GM12878 (cell line): ENCODE measurements around the gene TSBP1. TPM values are rescaled to one million over a fixed set of nuclear protein-coding genes. Genes with fewer than 3 reads are reported as not detected.

ENCODE experiments used
- ATF2 ChIP-seq: IDR thresholded peaks from 2 replicates; pipeline ENCODE4 v1.6.1; 2012; ENCODE audit warnings: low read length, inconsistent platforms
- ETV6 ChIP-seq, 2 experiments: fragments of 450-650 bp in 1 of 2; IDR thresholded peaks in 1 of 2; conservative IDR thresholded peaks in 1 of 2; 2 replicates each; pipeline ENCODE4 v1.6.1; 2014; ENCODE audit warnings: antibody characterized with exemption in 1 of 2, borderline replicate concordance in 1 of 2, low read depth in 1 of 2, mild to moderate bottlenecking in 1 of 2, moderate library complexity in 1 of 2
- PAX8 ChIP-seq: fragments of 450-650 bp; IDR thresholded peaks from 2 replicates; pipeline ENCODE4 v1.6.1; 2017; ENCODE audit warnings: mild to moderate bottlenecking, moderate library complexity
- ZNF274 ChIP-seq: IDR thresholded peaks from one replicate; pipeline ENCODE4 v1.8.0; 2011; ENCODE audit not compliant: insufficient read length, insufficient read depth
- polyA plus RNA-seq, 11 experiments: library from polyadenylated mRNA; depleted of rRNA in 4 of 11; unstranded in 6 of 11; stranded (reverse) in 5 of 11; fragments of >200 nt; fragmentation: Nextera tagmentation in 4 of 11; fragmentation: Illumina TruSeq in 1 of 11; extraction: Ambion mirVana in 4 of 11; extraction: Trizol in 1 of 11; gene quantifications; 1 replicate in 1 of 11; 2 replicates in 10 of 11; pipeline versions ENCODE4 v1.2.1 to v1.2.3, GENCODE V29; 2011 to 2016; ENCODE audit warnings: inconsistent platforms in 2 of 11, missing spikeins in 2 of 11, low read depth in 1 of 11
- total RNA-seq, 4 experiments: library from RNA; depleted of rRNA in 3 of 4; stranded (reverse); fragments of >200 nt in 3 of 4; fragmentation: Illumina TruSeq in 1 of 4; extraction: Trizol in 1 of 4; gene quantifications; 2 replicates each; pipeline versions ENCODE4 v1.2.1 to v1.2.3, GENCODE V29; 2013 to 2021
- TF ChIP-seq, protein P1 (sequence below): fragments of 450-650 bp; IDR thresholded peaks from 2 replicates; pipeline ENCODE4 v1.6.1; 2016; ENCODE audit warnings: mild to moderate bottlenecking
- TF ChIP-seq, protein P2 (sequence below): fragments of 450-650 bp; IDR thresholded peaks from 2 replicates; pipeline ENCODE4 v1.6.1; 2017; ENCODE audit warnings: low read depth, mild to moderate bottlenecking, moderate library complexity
- TF ChIP-seq, protein P3 (sequence below): fragments of 450-650 bp; IDR thresholded peaks from 2 replicates; pipeline ENCODE4 v1.6.1; 2018; ENCODE audit warnings: borderline replicate concordance, mild to moderate bottlenecking; ENCODE audit not compliant: partially characterized antibody

TSBP1 gene
- total and polyA plus RNA-seq, 10 of the 15 experiments (the other 5 are each of a cell fraction or from before 2014, with no cell fraction given): not detected

DNA sequence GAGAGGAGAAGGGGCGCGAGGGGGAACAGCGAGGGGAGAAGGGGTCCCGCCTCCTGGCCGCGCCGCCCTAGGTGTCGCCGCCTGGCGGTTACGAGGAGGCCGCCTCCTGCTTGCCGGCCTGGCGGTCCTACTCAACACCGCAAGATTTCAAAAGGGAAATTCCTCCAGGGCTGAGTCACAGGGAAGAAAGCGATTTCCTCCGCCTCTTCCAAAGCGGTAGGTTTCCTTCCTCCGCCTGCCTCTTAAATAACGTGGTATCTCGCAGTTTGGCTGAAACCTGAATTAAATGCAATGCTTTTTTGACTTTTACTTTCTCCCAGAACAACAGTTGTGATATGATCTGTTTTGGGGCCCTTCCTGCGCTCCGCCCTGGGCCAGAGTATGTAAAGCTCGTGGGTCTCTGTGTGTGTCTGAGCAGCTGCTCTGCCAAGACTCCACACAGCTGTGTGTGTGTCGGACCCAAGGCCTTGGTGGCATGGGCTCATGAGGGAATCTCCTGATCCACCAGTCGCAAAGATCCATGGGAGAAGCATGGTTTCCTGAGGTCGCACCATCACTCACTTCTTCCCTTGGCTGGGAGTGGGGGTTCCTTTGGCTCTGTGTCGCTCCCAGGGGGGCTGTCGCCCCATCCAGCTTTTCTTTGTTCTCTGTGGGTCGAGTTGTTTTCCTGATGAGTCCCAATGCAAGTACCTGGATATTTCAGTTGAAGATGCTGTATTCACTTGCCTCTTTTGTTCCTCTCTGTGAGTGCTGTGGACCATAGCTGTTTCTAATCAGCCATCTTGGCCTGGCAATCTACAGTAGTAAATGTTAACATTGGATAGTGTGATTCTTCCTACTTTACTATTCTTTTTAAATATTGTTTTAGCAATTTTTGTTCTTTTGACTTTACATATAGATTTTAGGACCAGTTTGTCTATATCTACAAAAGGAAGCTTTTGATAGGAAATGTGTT is 116.2 kb downstream of the TSBP1 start (continued):
- TF ChIP-seq, protein P1, sequence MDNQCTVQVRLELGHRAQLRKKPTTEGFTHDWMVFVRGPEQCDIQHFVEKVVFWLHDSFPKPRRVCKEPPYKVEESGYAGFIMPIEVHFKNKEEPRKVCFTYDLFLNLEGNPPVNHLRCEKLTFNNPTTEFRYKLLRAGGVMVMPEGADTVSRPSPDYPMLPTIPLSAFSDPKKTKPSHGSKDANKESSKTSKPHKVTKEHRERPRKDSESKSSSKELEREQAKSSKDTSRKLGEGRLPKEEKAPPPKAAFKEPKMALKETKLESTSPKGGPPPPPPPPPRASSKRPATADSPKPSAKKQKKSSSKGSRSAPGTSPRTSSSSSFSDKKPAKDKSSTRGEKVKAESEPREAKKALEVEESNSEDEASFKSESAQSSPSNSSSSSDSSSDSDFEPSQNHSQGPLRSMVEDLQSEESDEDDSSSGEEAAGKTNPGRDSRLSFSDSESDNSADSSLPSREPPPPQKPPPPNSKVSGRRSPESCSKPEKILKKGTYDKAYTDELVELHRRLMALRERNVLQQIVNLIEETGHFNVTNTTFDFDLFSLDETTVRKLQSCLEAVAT: no peak
- TF ChIP-seq, protein P2, sequence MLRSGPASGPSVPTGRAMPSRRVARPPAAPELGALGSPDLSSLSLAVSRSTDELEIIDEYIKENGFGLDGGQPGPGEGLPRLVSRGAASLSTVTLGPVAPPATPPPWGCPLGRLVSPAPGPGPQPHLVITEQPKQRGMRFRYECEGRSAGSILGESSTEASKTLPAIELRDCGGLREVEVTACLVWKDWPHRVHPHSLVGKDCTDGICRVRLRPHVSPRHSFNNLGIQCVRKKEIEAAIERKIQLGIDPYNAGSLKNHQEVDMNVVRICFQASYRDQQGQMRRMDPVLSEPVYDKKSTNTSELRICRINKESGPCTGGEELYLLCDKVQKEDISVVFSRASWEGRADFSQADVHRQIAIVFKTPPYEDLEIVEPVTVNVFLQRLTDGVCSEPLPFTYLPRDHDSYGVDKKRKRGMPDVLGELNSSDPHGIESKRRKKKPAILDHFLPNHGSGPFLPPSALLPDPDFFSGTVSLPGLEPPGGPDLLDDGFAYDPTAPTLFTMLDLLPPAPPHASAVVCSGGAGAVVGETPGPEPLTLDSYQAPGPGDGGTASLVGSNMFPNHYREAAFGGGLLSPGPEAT: peak; percentile 42; the same call in 1 of the 2 replicates
- TF ChIP-seq PAX8: no peak
- TF ChIP-seq ATF2: no peak
- TF ChIP-seq ZNF274: no peak
- TF ChIP-seq, protein P3, sequence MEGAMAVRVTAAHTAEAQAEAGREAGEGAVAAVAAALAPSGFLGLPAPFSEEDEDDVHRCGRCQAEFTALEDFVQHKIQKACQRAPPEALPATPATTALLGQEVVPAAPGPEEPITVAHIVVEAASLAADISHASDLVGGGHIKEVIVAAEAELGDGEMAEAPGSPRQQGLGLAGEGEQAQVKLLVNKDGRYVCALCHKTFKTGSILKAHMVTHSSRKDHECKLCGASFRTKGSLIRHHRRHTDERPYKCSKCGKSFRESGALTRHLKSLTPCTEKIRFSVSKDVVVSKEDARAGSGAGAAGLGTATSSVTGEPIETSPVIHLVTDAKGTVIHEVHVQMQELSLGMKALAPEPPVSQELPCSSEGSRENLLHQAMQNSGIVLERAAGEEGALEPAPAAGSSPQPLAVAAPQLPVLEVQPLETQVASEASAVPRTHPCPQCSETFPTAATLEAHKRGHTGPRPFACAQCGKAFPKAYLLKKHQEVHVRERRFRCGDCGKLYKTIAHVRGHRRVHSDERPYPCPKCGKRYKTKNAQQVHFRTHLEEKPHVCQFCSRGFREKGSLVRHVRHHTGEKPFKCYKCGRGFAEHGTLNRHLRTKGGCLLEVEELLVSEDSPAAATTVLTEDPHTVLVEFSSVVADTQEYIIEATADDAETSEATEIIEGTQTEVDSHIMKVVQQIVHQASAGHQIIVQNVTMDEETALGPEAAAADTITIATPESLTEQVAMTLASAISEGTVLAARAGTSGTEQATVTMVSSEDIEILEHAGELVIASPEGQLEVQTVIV: no peak
- TF ChIP-seq ETV6 (conservative IDR thresholded peaks at IDR 0.05 in 1 of 2, IDR thresholded peaks at IDR 0.05 in 1 of 2; ENCODE audit: borderline replicate concordance in 1 of 2, low read depth in 1 of 2): peak in 1 of 2 experiments; percentile 58; a peak in 1 of 4 replicates
